Measurements from ENCODE around the gene OR8D1.
"Not testable (repeated sequence)": the region's sequence is repeated elsewhere in the genome, so short reads cannot be mapped to it uniquely, and the experiment has no call there.

The OR8D1 gene

GRCh38 chr11:124278261-124278660 lies 35.5 kb downstream of the OR8D1 start:
- DNase-seq = no peak

GRCh38 chr11:124277804-124278203 lies 35.9 kb downstream of the OR8D1 start:
- DNase-seq = no peak

GRCh38 chr11:124277207-124277606 lies 36.5 kb downstream of the OR8D1 start:
- DNase-seq = no peak

- no peak for DNase-seq
These were observed 37.7 kb downstream of the OR8D1 start for GRCh38 chr11:124276081-124276480.

GRCh38 chr11:124274000-124274399 lies 39.7 kb downstream of the OR8D1 start:
- DNase-seq = no peak

- not testable (repeated sequence) for DNase-seq
These were observed 42.9 kb downstream of the OR8D1 start for GRCh38 chr11:124270886-124271285.

- not testable (repeated sequence) for DNase-seq
These were observed 48.7 kb downstream of the OR8D1 start for GRCh38 chr11:124265041-124265440.

- no peak for DNase-seq
These were observed 57.7 kb downstream of the OR8D1 start, which contains the start of gene OR8G5 for GRCh38 chr11:124256076-124256475. Gene OR8G5, plus strand, starts transcription at chr11:124256376. Its CDS starts 8,556 bp downstream, at chr11:124264932.
